HepG2 (cell line): ENCODE measurements around the gene SYNGR4. TPM values are rescaled to one million over a fixed set of nuclear protein-coding genes. Genes with fewer than 3 reads are reported as not detected.

Source experiments
- ARID2 ChIP-seq: sonication (generic); formaldehyde crosslinking; IDR thresholded peaks from 2 replicates; pipeline ENCODE4 v1.8.1; 2022; ENCODE audit warnings: mild to moderate bottlenecking, missing genetic modification reagents, borderline replicate concordance
- ARNT ChIP-seq: fragments of 450-650 bp; IDR thresholded peaks from 2 replicates; pipeline ENCODE4 v1.6.1; 2017
- FOXM1 ChIP-seq: sonication (generic); formaldehyde crosslinking; IDR thresholded peaks from 2 replicates; pipeline ENCODE4 v1.5.0; 2020; ENCODE audit warnings: missing genetic modification reagents
- ISL2 ChIP-seq: sonication (generic); formaldehyde crosslinking; IDR thresholded peaks from 2 replicates; pipeline ENCODE4 v1.5.0; 2020; ENCODE audit warnings: missing genetic modification reagents
- KLF12 ChIP-seq: sonication (generic); formaldehyde crosslinking; IDR thresholded peaks from 2 replicates; pipeline ENCODE4 v1.4.0; 2020; ENCODE audit warnings: missing genetic modification reagents, borderline replicate concordance
- MAFF ChIP-seq: IDR thresholded peaks from 2 replicates; pipeline ENCODE4 v1.6.1; 2011; ENCODE audit warnings: low read depth, low read length, improper control_type of control experiment
- MED8 ChIP-seq: sonication (generic); formaldehyde crosslinking; IDR thresholded peaks from 2 replicates; pipeline ENCODE4 v1.8.1; 2023; ENCODE audit warnings: mild to moderate bottlenecking, missing genetic modification reagents; ENCODE audit not compliant: insufficient replicate concordance
- RBFOX2 ChIP-seq: fragments of 200-400 bp; formaldehyde crosslinking; IDR thresholded peaks from 2 replicates; pipeline ENCODE4 v1.6.1; 2017; ENCODE audit warnings: low read depth, mild to moderate bottlenecking, low read length
- RFXANK ChIP-seq: IDR thresholded peaks from 2 replicates; pipeline ENCODE4 v1.6.1; 2016
- SSRP1 ChIP-seq: IDR thresholded peaks from 2 replicates; pipeline ENCODE4 v1.6.1; 2016; ENCODE audit warnings: control low read depth
- U2AF1 ChIP-seq: fragments of 200-400 bp; formaldehyde crosslinking; optimal IDR thresholded peaks from 2 replicates; pipeline ENCODE3; 2017; ENCODE audit warnings: mild to moderate bottlenecking, low read depth, low read length
- ZFP1 ChIP-seq: IDR thresholded peaks from 2 replicates; pipeline ENCODE4 v1.6.1; 2016
- ZNF34 ChIP-seq: sonication (generic); formaldehyde crosslinking; IDR thresholded peaks from 2 replicates; pipeline ENCODE4 v1.4.0; 2020; ENCODE audit warnings: mild to moderate bottlenecking, missing genetic modification reagents, borderline replicate concordance
- ZNF546 ChIP-seq: sonication (generic); formaldehyde crosslinking; conservative IDR thresholded peaks from 2 replicates; pipeline ENCODE4 v1.8.1; 2023; ENCODE audit warnings: mild to moderate bottlenecking, missing genetic modification reagents
- ZNF577 ChIP-seq: sonication (generic); formaldehyde crosslinking; IDR thresholded peaks from 2 replicates; pipeline ENCODE4 v1.4.0; 2020; ENCODE audit warnings: mild to moderate bottlenecking, low read depth, missing genetic modification reagents, borderline replicate concordance
- ZNF619 ChIP-seq: sonication (generic); formaldehyde crosslinking; IDR thresholded peaks from 2 replicates; pipeline ENCODE4 v1.4.0; 2020; ENCODE audit warnings: mild to moderate bottlenecking, missing genetic modification reagents
- ZNF644 ChIP-seq: IDR thresholded peaks from 2 replicates; pipeline ENCODE4 v1.6.1; 2016; ENCODE audit warnings: low read depth
- ZNF720 ChIP-seq: sonication (generic); formaldehyde crosslinking; IDR thresholded peaks from 2 replicates; pipeline ENCODE4 v1.4.0; 2020; ENCODE audit warnings: missing genetic modification reagents
- ZNF749 ChIP-seq: sonication (generic); formaldehyde crosslinking; IDR thresholded peaks from 2 replicates; pipeline ENCODE4 v1.8.0; 2022; ENCODE audit warnings: mild to moderate bottlenecking, missing genetic modification reagents, moderate library complexity, borderline replicate concordance
- ZNF768 ChIP-seq: sonication (generic); formaldehyde crosslinking; IDR thresholded peaks from 2 replicates; pipeline ENCODE4 v1.4.0; 2020; ENCODE audit warnings: missing genetic modification reagents
- polyA plus RNA-seq, 8 experiments: library from polyadenylated mRNA; depleted of rRNA in 3 of 8; stranded (reverse) in 7 of 8; unstranded in 1 of 8; fragments of >200 nt; fragmentation: Illumina TruSeq in 4 of 8; extraction: Trizol in 4 of 8; gene quantifications; 2 replicates each; pipeline versions ENCODE4 v1.2.1 to v1.2.3, GENCODE V29; 2011 to 2016; ENCODE audit warnings: low read depth in 4 of 8, missing spikeins in 1 of 8, mixed read lengths in 1 of 8; ENCODE audit not compliant: insufficient read depth in 1 of 8
- total RNA-seq, 5 experiments: library from RNA; depleted of rRNA; stranded (reverse); fragments of >200 nt; fragmentation: Illumina TruSeq; extraction: Trizol; gene quantifications; 2 replicates each; pipeline ENCODE4 v1.2.3, GENCODE V29; 2016; ENCODE audit warnings: low read depth in 1 of 5
- TF ChIP-seq, protein P1 (sequence below): IDR thresholded peaks from 2 replicates; pipeline ENCODE4 v1.6.1; 2016; ENCODE audit warnings: low read depth, control low read depth
- TF ChIP-seq, protein P2 (sequence below): sonication (generic); formaldehyde crosslinking; conservative IDR thresholded peaks from 2 replicates; pipeline ENCODE4 v1.8.1; 2023; ENCODE audit warnings: missing genetic modification reagents
- TF ChIP-seq, protein P3 (sequence below): sonication (generic); formaldehyde crosslinking; conservative IDR thresholded peaks from 2 replicates; pipeline ENCODE4 v1.4.0; 2020; ENCODE audit warnings: missing genetic modification reagents
- TF ChIP-seq, protein P4 (sequence below), 2 experiments: fragments of 450-650 bp in 1 of 2; sonication (generic) in 1 of 2; formaldehyde crosslinking; IDR thresholded peaks; 2 replicates each; pipeline versions ENCODE4 v1.5.0 to v1.8.0; 2020 to 2022; ENCODE audit warnings: mild to moderate bottlenecking in 1 of 2, missing genetic modification reagents in 1 of 2
- TF ChIP-seq, protein P5 (sequence below): sonication (generic); formaldehyde crosslinking; IDR thresholded peaks from 2 replicates; pipeline ENCODE4 v1.4.0; 2020; ENCODE audit warnings: mild to moderate bottlenecking, missing genetic modification reagents
- TF ChIP-seq, protein P6 (sequence below): sonication (generic); formaldehyde crosslinking; IDR thresholded peaks from 2 replicates; pipeline ENCODE4 v1.4.0; 2020; ENCODE audit warnings: missing genetic modification reagents

Gene SYNGR4
- total and polyA plus RNA-seq, 2 of the 13 experiments (the other 11 are each of a cell fraction or from before 2014, with no cell fraction given) = not detected

DNA sequence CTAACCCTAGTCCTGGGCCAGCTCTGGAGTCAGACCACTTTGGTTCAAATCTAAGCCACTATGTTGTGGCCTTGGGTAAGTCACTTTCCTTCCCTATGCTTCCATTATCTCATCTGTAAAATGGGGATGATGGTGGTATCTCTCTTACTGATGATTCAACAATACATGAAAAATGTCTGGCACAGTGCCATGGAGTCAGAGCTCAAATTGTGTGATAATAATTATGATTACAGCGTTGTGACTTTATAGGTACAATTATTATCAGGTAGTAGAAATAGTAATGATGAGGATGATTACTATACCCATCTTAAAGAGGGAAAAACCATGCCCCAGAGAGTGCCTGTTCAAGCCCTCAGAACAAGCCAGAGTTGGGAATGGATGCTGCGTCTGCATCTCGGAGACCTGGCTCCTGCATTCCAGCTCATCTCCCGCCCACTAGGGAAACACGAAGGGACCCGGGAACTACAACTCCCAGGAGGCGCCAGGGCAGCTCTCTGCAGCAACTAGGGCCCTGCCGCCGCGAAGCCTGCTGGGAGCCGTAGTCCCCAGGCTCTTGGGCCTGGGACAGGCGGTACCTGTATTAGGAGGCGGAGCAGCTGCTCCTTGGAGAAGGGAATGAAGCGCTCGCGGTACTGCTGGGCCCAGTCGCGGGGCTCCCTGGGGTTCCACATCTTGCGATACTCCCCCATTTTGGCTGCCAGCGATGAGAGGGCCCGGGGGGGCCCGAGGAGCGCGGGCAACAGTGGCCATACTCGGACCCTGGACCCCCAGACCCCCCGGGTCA is 1.3 kb upstream of the SYNGR4 start (continued):
- no peak for TF ChIP-seq ISL2 (CRISPR knock-in tag)
- TF ChIP-seq RFXANK (CRISPR knock-in tag) = no peak
- TF ChIP-seq ZNF546 (CRISPR knock-in tag) = no peak
- no peak for TF ChIP-seq ZNF34 (CRISPR knock-in tag)
- TF ChIP-seq FOXM1 (CRISPR knock-in tag) = no peak
- TF ChIP-seq ARNT = no peak
- TF ChIP-seq, protein P1, sequence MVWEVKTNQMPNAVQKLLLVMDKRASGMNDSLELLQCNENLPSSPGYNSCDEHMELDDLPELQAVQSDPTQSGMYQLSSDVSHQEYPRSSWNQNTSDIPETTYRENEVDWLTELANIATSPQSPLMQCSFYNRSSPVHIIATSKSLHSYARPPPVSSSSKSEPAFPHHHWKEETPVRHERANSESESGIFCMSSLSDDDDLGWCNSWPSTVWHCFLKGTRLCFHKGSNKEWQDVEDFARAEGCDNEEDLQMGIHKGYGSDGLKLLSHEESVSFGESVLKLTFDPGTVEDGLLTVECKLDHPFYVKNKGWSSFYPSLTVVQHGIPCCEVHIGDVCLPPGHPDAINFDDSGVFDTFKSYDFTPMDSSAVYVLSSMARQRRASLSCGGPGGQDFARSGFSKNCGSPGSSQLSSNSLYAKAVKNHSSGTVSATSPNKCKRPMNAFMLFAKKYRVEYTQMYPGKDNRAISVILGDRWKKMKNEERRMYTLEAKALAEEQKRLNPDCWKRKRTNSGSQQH (CRISPR knock-in tag) = no peak
- TF ChIP-seq, protein P2, sequence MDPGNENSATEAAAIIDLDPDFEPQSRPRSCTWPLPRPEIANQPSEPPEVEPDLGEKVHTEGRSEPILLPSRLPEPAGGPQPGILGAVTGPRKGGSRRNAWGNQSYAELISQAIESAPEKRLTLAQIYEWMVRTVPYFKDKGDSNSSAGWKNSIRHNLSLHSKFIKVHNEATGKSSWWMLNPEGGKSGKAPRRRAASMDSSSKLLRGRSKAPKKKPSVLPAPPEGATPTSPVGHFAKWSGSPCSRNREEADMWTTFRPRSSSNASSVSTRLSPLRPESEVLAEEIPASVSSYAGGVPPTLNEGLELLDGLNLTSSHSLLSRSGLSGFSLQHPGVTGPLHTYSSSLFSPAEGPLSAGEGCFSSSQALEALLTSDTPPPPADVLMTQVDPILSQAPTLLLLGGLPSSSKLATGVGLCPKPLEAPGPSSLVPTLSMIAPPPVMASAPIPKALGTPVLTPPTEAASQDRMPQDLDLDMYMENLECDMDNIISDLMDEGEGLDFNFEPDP (CRISPR knock-in tag) = 0 out of 2 replicates have a peak, but pooled peaks have one; percentile 73
- TF ChIP-seq ZNF720 (CRISPR knock-in tag) = no peak
- TF ChIP-seq ZNF619 (CRISPR knock-in tag) = no peak
- no peak for TF ChIP-seq ZNF768 (CRISPR knock-in tag)
- TF ChIP-seq, protein P3, sequence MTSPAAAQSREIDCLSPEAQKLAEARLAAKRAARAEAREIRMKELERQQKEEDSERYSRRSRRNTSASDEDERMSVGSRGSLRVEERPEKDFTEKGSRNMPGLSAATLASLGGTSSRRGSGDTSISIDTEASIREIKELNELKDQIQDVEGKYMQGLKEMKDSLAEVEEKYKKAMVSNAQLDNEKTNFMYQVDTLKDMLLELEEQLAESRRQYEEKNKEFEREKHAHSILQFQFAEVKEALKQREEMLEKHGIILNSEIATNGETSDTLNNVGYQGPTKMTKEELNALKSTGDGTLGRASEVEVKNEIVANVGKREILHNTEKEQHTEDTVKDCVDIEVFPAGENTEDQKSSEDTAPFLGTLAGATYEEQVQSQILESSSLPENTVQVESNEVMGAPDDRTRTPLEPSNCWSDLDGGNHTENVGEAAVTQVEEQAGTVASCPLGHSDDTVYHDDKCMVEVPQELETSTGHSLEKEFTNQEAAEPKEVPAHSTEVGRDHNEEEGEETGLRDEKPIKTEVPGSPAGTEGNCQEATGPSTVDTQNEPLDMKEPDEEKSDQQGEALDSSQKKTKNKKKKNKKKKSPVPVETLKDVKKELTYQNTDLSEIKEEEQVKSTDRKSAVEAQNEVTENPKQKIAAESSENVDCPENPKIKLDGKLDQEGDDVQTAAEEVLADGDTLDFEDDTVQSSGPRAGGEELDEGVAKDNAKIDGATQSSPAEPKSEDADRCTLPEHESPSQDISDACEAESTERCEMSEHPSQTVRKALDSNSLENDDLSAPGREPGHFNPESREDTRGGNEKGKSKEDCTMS (CRISPR knock-in tag) = no peak
- no peak for TF ChIP-seq ARID2 (CRISPR knock-in tag)
- TF ChIP-seq ZFP1 (CRISPR knock-in tag) = no peak
- TF ChIP-seq, protein P4, sequence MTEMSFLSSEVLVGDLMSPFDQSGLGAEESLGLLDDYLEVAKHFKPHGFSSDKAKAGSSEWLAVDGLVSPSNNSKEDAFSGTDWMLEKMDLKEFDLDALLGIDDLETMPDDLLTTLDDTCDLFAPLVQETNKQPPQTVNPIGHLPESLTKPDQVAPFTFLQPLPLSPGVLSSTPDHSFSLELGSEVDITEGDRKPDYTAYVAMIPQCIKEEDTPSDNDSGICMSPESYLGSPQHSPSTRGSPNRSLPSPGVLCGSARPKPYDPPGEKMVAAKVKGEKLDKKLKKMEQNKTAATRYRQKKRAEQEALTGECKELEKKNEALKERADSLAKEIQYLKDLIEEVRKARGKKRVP (CRISPR knock-in tag; IDR thresholded peaks at IDR 0.05) = no peak
- TF ChIP-seq, protein P5, sequence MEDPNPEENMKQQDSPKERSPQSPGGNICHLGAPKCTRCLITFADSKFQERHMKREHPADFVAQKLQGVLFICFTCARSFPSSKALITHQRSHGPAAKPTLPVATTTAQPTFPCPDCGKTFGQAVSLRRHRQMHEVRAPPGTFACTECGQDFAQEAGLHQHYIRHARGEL (CRISPR knock-in tag) = no peak
- TF ChIP-seq ZNF577 (CRISPR knock-in tag) = no peak
- no peak for TF ChIP-seq KLF12 (CRISPR knock-in tag)
- no peak for TF ChIP-seq U2AF1
- peak; percentile 82 for TF ChIP-seq RBFOX2
- TF ChIP-seq, protein P6, sequence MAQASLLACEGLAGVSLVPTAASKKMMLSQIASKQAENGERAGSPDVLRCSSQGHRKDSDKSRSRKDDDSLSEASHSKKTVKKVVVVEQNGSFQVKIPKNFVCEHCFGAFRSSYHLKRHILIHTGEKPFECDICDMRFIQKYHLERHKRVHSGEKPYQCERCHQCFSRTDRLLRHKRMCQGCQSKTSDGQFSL (CRISPR knock-in tag) = no peak
- no peak for TF ChIP-seq ZNF749 (CRISPR knock-in tag)
- no peak for TF ChIP-seq SSRP1 (CRISPR knock-in tag)
- no peak for TF ChIP-seq ZNF644 (CRISPR knock-in tag)
- no peak for TF ChIP-seq MAFF
- TF ChIP-seq MED8 (CRISPR knock-in tag) = no peak
